Esophagus squamous epithelium (tissue), 4 donors: ENCODE measurements around the gene GGA1.

Experiments used
- POLR2A ChIP-seq, 4 donors: fragments of 450-650 bp; IDR thresholded peaks; one replicate each; pipeline ENCODE4 v1.6.1; 2017; ENCODE audit warnings: antibody characterized with exemption in 4 of 4, mild to moderate bottlenecking in 4 of 4, moderate library complexity in 3 of 4
- TF ChIP-seq, protein P1 (sequence below), 6 experiments: fragments of 450-650 bp in 4 of 6; fragments of 200-600 bp in 2 of 6; sonication (generic) in 2 of 6; IDR thresholded peaks; one replicate each; pipeline ENCODE4 v1.5.1; 2016 to 2019; ENCODE audit warnings: antibody characterized with exemption in 6 of 6, mild to moderate bottlenecking in 4 of 6, moderate library complexity in 4 of 6

DNA sequence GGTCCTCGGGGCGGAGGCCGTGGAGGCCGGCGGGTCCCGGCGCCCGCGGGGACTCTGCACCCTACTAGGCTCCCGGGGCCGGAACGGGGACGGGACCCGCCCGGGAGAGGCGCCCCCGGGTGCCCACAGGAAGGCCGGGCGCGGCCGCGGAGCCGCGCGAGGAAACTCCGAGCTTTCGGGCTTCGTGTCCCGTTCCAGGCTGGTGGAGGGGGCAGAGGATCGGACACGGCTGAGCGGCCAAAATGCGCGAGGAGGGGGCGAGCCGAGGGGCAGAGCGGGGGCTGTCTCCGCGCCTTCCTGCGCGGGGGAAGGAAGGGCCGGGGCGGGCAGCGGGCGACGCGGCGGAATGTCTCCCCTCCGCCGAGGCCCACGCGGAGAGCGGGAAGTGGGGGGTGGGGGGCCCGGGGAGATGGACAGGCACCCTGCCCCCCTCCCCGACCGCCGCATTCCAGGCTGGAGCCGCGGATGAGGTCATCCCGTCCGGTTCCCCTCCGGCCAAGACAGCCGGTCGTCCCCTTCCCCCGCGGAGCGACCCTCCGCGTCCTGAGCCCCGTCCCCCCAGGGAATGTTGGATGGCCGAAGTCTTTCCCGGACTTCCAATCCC, 47.9 kb upstream of the GGA1 start:
- TF ChIP-seq, protein P1, sequence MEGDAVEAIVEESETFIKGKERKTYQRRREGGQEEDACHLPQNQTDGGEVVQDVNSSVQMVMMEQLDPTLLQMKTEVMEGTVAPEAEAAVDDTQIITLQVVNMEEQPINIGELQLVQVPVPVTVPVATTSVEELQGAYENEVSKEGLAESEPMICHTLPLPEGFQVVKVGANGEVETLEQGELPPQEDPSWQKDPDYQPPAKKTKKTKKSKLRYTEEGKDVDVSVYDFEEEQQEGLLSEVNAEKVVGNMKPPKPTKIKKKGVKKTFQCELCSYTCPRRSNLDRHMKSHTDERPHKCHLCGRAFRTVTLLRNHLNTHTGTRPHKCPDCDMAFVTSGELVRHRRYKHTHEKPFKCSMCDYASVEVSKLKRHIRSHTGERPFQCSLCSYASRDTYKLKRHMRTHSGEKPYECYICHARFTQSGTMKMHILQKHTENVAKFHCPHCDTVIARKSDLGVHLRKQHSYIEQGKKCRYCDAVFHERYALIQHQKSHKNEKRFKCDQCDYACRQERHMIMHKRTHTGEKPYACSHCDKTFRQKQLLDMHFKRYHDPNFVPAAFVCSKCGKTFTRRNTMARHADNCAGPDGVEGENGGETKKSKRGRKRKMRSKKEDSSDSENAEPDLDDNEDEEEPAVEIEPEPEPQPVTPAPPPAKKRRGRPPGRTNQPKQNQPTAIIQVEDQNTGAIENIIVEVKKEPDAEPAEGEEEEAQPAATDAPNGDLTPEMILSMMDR (IDR thresholded peaks at IDR 0.05), result no peak
- no peak for TF ChIP-seq POLR2A (IDR thresholded peaks at IDR 0.05)
